ENCODE measurements around the gene NSUN3. TPM values are rescaled to one million over a fixed set of nuclear protein-coding genes. Genes with fewer than 3 reads are reported as not detected.

The NSUN3 gene
- total and polyA plus RNA-seq, 4 donors: 5.1 to 61.0 (median 9.3) TPM

DNA sequence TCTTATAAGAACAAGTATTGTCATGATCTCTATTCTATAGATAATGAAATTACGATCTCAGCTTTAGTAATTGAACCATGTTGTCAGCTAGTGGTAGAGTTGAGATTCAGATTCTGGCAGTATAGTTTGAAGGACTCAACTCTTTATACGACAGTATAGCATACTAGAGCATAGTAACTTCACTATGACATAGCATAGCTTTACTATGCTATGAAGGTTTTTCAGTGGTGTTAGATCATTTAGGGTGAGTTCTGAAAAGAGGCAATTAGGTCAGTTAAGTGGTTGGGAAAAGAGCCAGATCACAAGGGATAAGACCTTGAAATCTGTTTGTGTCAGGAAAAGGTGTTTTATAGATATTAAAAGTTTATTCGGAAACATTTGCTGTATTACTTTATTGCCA lies 42.6 kb upstream of the NSUN3 start:
- TF ChIP-seq, protein P1, sequence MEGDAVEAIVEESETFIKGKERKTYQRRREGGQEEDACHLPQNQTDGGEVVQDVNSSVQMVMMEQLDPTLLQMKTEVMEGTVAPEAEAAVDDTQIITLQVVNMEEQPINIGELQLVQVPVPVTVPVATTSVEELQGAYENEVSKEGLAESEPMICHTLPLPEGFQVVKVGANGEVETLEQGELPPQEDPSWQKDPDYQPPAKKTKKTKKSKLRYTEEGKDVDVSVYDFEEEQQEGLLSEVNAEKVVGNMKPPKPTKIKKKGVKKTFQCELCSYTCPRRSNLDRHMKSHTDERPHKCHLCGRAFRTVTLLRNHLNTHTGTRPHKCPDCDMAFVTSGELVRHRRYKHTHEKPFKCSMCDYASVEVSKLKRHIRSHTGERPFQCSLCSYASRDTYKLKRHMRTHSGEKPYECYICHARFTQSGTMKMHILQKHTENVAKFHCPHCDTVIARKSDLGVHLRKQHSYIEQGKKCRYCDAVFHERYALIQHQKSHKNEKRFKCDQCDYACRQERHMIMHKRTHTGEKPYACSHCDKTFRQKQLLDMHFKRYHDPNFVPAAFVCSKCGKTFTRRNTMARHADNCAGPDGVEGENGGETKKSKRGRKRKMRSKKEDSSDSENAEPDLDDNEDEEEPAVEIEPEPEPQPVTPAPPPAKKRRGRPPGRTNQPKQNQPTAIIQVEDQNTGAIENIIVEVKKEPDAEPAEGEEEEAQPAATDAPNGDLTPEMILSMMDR (IDR thresholded peaks at IDR 0.05; ENCODE audit: control extremely low read depth, extremely low read depth): no peak
- Histone ChIP-seq H3K9me3 (ENCODE audit: control insufficient read depth in 4 of 4, insufficient read depth in 3 of 4, low read length in 3 of 4) (no peaks in the 10 kb centered on the region), H3K27ac (ENCODE audit: low read depth in 1 of 2, low read length in 1 of 2) (no peak overlapping the region), H3K9ac (ENCODE audit: insufficient read depth in 1 of 2, low read length in 2 of 2) (no peak overlapping the region), H3K4me1 (ENCODE audit: control insufficient read depth in 5 of 5, insufficient read depth in 5 of 5, low read length in 5 of 5) (no peaks in the 10 kb centered on the region), H3K4me3 (no peak overlapping the region), H3K27me3 (ENCODE audit: control insufficient read depth in 3 of 3, insufficient read depth in 3 of 3, low read length in 2 of 3) (no peaks in the 10 kb centered on the region), H3K36me3 (ENCODE audit: control insufficient read depth in 4 of 4, insufficient read depth in 4 of 4, low read length in 4 of 4) (no peaks in the 10 kb centered on the region)
- no peak for ATAC-seq (ENCODE audit: insufficient read depth, low FRiP score)
- no peak for DNase-seq
- 76 to 89% methylated on average over 3 of the region's 3 CpGs for WGBS, 2 donors

GRCh38 chr3:94024385-94024784 lies 38.5 kb upstream of the NSUN3 start:
- ATAC-seq (ENCODE audit: insufficient read depth, low FRiP score) (no peak), DNase-seq (no peak)
- H3K27ac ChIP-seq (ENCODE audit: low read depth in 1 of 2, low read length in 1 of 2): no peak overlapping the region
- H3K4me1 ChIP-seq (ENCODE audit: control insufficient read depth in 5 of 5, insufficient read depth in 5 of 5, low read length in 5 of 5): no peaks in the 10 kb centered on the region
- no peaks in the 10 kb centered on the region for H3K36me3 ChIP-seq (ENCODE audit: control insufficient read depth in 4 of 4, insufficient read depth in 4 of 4, low read length in 4 of 4)
- H3K4me3 ChIP-seq: no peak overlapping the region
- WGBS, 2 donors: 78 to 87% methylated on average over 3 of the region's 3 CpGs
- no peaks in the 10 kb centered on the region for H3K27me3 ChIP-seq (ENCODE audit: control insufficient read depth in 3 of 3, insufficient read depth in 3 of 3, low read length in 2 of 3)
- TF ChIP-seq, protein P1 (IDR thresholded peaks at IDR 0.05; ENCODE audit: control extremely low read depth, extremely low read depth): no peak
- no peak overlapping the region for H3K9ac ChIP-seq (ENCODE audit: insufficient read depth in 1 of 2, low read length in 2 of 2)
- no peaks in the 10 kb centered on the region for H3K9me3 ChIP-seq (ENCODE audit: control insufficient read depth in 4 of 4, insufficient read depth in 3 of 4, low read length in 3 of 4)

DNA sequence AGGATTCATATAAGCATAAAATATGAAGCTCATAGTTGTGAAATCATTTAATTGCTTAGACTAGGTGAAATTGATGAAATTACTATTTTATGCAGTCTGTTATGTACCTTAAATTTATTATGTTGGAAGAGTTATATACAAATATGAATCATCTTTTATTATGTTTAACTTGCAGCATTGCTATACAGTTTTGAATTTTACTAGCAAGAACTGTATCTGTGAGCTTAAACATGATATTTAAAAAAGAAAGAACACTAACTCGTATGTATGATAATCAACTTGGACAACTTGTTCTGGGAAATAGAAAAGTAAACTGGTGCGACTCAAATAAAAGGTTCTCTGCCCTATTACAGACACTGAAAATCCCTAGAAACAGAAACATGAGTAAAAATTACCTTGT lies 36.2 kb upstream of the NSUN3 start:
- Histone ChIP-seq H3K9ac (ENCODE audit: insufficient read depth in 1 of 2, low read length in 2 of 2) (no peak overlapping the region), H3K9me3 (ENCODE audit: control insufficient read depth in 4 of 4, insufficient read depth in 3 of 4, low read length in 3 of 4) (no peaks in the 10 kb centered on the region), H3K4me3 (no peak overlapping the region), H3K27me3 (ENCODE audit: control insufficient read depth in 3 of 3, insufficient read depth in 3 of 3, low read length in 2 of 3) (no peaks in the 10 kb centered on the region), H3K36me3 (ENCODE audit: control insufficient read depth in 4 of 4, insufficient read depth in 4 of 4, low read length in 4 of 4) (no peaks in the 10 kb centered on the region), H3K27ac (ENCODE audit: low read depth in 1 of 2, low read length in 1 of 2) (no peak overlapping the region), H3K4me1 (ENCODE audit: control insufficient read depth in 5 of 5, insufficient read depth in 5 of 5, low read length in 5 of 5) (no peaks in the 10 kb centered on the region)
- DNase-seq: no peak
- WGBS, 2 donors: 71 to 88% methylated on average over 2 of the region's 2 CpGs
- TF ChIP-seq, protein P1 (IDR thresholded peaks at IDR 0.05; ENCODE audit: control extremely low read depth, extremely low read depth): no peak
- ATAC-seq (ENCODE audit: insufficient read depth, low FRiP score): no peak

Data from lung (tissue), 12 donors.